ENCODE measurements around the gene CFAP119.

The CFAP119 gene

DNA sequence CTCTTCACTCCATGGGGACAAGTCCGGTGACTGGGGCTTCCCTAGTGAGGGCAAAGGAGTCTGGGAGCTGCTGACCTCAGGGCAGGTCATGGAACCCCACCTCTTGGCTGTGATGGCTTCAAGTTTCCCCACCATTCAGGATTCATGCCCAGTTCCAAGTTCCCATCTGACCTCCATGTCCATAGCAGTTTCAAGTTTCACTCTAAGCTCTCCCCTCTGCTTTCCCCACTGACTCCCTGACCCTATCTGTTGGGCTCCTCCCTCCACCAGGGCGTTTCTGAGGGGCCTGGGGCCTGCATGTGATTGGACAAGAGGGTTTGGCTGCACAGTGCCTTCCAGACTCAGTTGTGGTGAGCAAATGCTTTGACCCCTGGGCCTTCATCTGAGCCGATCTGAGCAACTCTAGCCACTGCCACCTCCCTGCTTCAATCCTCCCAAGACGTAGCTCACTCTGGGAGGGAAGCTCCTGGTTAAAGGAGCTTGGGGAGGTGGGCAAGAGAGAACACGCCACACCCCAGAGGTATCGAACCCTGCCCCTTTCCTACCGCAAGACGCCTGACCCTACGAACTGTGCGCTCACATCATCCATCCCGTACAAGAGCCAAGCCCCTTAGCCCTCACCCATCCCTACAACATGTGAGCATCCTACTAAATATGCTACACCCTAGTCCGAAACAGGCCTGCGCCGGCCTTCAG, 16.8 kb upstream of the CFAP119 start:
- no peak for TF ChIP-seq POLR2AphosphoS5 (IDR thresholded peaks at IDR 0.05; ENCODE audit: low read depth, low read length)
- TF ChIP-seq FOXP2 (optimal IDR thresholded peaks at IDR 0.05; ENCODE audit: borderline replicate concordance, extremely low read depth, extremely low read length, insufficient read depth), result no peak
- no peak for TF ChIP-seq SIN3A (IDR thresholded peaks at IDR 0.05; ENCODE audit: borderline replicate concordance, insufficient read depth, low read length)
- TF ChIP-seq TAF1 (IDR thresholded peaks at IDR 0.05; ENCODE audit: borderline replicate concordance, insufficient read depth, low read length), result no peak
- TF ChIP-seq, protein P1, sequence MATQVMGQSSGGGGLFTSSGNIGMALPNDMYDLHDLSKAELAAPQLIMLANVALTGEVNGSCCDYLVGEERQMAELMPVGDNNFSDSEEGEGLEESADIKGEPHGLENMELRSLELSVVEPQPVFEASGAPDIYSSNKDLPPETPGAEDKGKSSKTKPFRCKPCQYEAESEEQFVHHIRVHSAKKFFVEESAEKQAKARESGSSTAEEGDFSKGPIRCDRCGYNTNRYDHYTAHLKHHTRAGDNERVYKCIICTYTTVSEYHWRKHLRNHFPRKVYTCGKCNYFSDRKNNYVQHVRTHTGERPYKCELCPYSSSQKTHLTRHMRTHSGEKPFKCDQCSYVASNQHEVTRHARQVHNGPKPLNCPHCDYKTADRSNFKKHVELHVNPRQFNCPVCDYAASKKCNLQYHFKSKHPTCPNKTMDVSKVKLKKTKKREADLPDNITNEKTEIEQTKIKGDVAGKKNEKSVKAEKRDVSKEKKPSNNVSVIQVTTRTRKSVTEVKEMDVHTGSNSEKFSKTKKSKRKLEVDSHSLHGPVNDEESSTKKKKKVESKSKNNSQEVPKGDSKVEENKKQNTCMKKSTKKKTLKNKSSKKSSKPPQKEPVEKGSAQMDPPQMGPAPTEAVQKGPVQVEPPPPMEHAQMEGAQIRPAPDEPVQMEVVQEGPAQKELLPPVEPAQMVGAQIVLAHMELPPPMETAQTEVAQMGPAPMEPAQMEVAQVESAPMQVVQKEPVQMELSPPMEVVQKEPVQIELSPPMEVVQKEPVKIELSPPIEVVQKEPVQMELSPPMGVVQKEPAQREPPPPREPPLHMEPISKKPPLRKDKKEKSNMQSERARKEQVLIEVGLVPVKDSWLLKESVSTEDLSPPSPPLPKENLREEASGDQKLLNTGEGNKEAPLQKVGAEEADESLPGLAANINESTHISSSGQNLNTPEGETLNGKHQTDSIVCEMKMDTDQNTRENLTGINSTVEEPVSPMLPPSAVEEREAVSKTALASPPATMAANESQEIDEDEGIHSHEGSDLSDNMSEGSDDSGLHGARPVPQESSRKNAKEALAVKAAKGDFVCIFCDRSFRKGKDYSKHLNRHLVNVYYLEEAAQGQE (IDR thresholded peaks at IDR 0.05; ENCODE audit: insufficient read depth in 1 of 2, low read depth in 2 of 2, low read length in 2 of 2), result no peak

DNA sequence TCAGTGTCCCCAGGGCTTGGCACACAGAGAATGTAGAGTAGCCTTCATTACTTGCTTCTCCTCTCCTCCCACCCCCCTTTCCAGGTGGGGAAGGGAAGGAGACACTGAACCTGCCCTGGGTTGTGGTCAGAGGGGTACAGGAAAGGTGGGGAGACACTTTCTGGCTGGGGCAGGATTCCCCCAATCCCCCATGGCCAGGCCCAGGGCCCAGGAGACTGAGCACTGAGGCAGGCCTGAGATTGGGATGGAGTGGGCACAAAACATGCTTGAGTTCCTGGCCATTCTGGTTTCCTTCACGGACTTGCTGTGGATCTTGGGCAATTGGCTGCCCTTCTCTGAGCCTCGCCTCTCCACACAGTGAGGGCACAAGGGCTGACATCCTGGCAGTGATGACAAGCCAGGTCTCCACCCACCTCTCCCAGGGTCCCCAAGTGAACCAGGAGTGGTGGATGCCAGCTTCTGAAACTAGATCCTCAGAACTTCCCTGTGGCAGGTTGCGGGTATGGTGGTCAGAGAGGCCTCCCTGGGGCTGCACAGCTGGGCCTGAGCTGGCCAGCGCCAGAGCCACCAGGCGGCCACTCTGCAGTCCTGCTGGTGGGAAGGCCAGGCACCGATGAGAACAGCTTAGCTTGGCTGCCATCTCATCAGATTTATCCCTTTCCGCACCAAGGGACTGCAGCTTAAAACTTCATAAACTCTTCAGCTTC, 15.9 kb upstream of the CFAP119 start:
- TF ChIP-seq TAF1 (IDR thresholded peaks at IDR 0.05; ENCODE audit: borderline replicate concordance, insufficient read depth, low read length) (no peak), SIN3A (IDR thresholded peaks at IDR 0.05; ENCODE audit: borderline replicate concordance, insufficient read depth, low read length) (no peak), POLR2AphosphoS5 (IDR thresholded peaks at IDR 0.05; ENCODE audit: low read depth, low read length) (no peak), FOXP2 (optimal IDR thresholded peaks at IDR 0.05; ENCODE audit: borderline replicate concordance, extremely low read depth, extremely low read length, insufficient read depth) (no peak)
- TF ChIP-seq, protein P1 (IDR thresholded peaks at IDR 0.05; ENCODE audit: insufficient read depth in 1 of 2, low read depth in 2 of 2, low read length in 2 of 2), result no peak

DNA sequence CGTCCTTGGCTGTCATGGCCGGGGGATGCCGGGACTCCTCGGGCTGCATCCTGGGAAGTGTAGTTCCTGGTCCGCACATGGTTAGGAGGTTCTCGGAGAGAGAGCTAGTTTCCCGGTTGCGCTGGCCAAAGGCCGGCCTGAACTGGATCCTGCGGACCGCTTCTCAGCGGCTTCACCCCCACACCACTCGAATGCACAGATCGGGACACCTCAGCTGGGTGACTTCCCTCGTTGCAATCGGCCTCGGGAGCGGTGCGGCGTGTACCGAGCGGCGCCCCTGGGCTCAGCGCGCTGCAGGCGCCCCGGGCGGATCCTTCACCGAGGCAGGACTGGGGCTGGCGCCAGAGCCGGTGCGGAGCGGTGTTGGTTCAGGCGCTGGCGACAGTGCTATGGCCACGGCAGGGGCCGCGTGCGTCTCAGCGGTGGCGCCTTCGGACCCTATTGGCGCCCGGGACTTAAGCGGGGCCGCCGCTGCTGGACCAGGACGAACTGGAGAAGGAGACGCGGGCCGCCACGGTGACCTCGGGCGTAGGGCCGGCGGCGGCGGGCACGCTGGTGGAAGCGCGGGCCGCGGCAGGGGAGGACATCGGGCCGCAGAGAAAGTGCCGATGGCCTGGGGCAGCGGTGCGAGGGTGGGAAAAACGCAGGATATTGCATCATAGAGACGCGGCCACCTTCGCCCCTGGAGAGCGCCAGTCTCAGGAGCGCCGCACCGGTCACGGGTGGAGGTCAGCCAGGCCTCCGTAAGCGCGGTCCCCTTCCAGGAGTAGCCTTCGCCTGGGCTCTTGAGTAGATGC, 13.7 kb upstream of the CFAP119 start:
- TF ChIP-seq TAF1 (IDR thresholded peaks at IDR 0.05; ENCODE audit: borderline replicate concordance, insufficient read depth, low read length) (peak; percentile 93), SIN3A (IDR thresholded peaks at IDR 0.05; ENCODE audit: borderline replicate concordance, insufficient read depth, low read length) (0 out of 2 replicates have a peak, but pooled peaks have one; percentile 75), POLR2AphosphoS5 (IDR thresholded peaks at IDR 0.05; ENCODE audit: low read depth, low read length) (peak; percentile 85), FOXP2 (optimal IDR thresholded peaks at IDR 0.05; ENCODE audit: borderline replicate concordance, extremely low read depth, extremely low read length, insufficient read depth) (peak; percentile 78)
- TF ChIP-seq, protein P1 (IDR thresholded peaks at IDR 0.05; ENCODE audit: insufficient read depth in 1 of 2, low read depth in 2 of 2, low read length in 2 of 2), result no peak

DNA sequence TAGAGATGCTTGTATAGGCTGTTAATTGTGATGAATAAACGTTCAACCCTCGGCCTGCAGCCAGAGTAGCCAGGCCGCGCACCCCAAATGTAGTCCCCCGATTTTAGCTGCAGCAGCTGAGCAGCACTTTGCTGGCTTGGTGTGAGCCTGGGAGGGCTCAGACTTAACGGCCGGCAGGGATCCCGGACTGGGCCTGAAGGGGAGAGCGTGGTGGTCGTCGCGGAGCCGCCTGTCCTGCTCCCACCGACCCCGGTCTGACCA, 13.2 kb upstream of the CFAP119 start:
- TF ChIP-seq TAF1 (IDR thresholded peaks at IDR 0.05; ENCODE audit: borderline replicate concordance, insufficient read depth, low read length), result no peak
- TF ChIP-seq SIN3A (IDR thresholded peaks at IDR 0.05; ENCODE audit: borderline replicate concordance, insufficient read depth, low read length), result no peak; the same call in 1 of the 2 replicates
- TF ChIP-seq POLR2AphosphoS5 (IDR thresholded peaks at IDR 0.05; ENCODE audit: low read depth, low read length), result no peak
- TF ChIP-seq FOXP2 (optimal IDR thresholded peaks at IDR 0.05; ENCODE audit: borderline replicate concordance, extremely low read depth, extremely low read length, insufficient read depth), result no peak
- TF ChIP-seq, protein P1 (IDR thresholded peaks at IDR 0.05; ENCODE audit: insufficient read depth in 1 of 2, low read depth in 2 of 2, low read length in 2 of 2), result no peak
